Stimulated activated naive CD8-positive, alpha-beta T cell treated with anti-CD3 and anti-CD28 coated beads, Interleukin-15, Interleukin-2, amounts not matched to agents 100 ng/mL and 50 ng/mL, for 24 hours (primary cell): Measurements from ENCODE around the gene ITGA4.

Experiments used
- H3K27ac Mint-ChIP-seq: one replicate; pipeline ENCODE4 v1.8.0; 2021; ENCODE audit warnings: mild to moderate bottlenecking, mixed read lengths
- H3K27me3 Mint-ChIP-seq: one replicate; pipeline ENCODE4 v1.8.0; 2021; ENCODE audit warnings: mixed read lengths
- H3K36me3 Mint-ChIP-seq: one replicate; pipeline ENCODE4 v1.8.0; 2021; ENCODE audit warnings: low read depth, mixed read lengths
- H3K4me1 Mint-ChIP-seq: one replicate; pipeline ENCODE4 v1.8.0; 2021; ENCODE audit warnings: low read depth, mixed read lengths
- H3K4me3 Mint-ChIP-seq: one replicate; pipeline ENCODE4 v1.8.0; 2021; ENCODE audit warnings: mild to moderate bottlenecking, mixed read lengths
- H3K9me3 Mint-ChIP-seq: one replicate; pipeline ENCODE4 v1.8.0; 2021; ENCODE audit warnings: mixed read lengths

The ITGA4 gene

GRCh38 chr2:181516992-181517391, 59.8 kb downstream of the ITGA4 start:
- Mint-ChIP-seq H3K36me3 (peaks cover 72% of the 10 kb centered on the region), H3K4me3 (no peak overlapping the region), H3K27me3 (no peaks in the 10 kb centered on the region), H3K4me1 (peaks cover 31% of the 10 kb centered on the region), H3K27ac (no peak overlapping the region), H3K9me3 (no peaks in the 10 kb centered on the region)

- Mint-ChIP-seq H3K4me3 (no peak overlapping the region), H3K27ac (no peak overlapping the region), H3K9me3 (no peaks in the 10 kb centered on the region), H3K27me3 (no peaks in the 10 kb centered on the region), H3K4me1 (peaks cover 31% of the 10 kb centered on the region), H3K36me3 (peaks cover 72% of the 10 kb centered on the region)
Measured at GRCh38 chr2:181517685-181518301, 60.6 kb downstream of the ITGA4 start.

GRCh38 chr2:181520253-181520652, 63.1 kb downstream of the ITGA4 start:
- H3K27me3 Mint-ChIP-seq: no peaks in the 10 kb centered on the region
- H3K27ac Mint-ChIP-seq: no peak overlapping the region
- H3K36me3 Mint-ChIP-seq: peaks cover 66% of the 10 kb centered on the region
- H3K4me1 Mint-ChIP-seq: peaks cover 25% of the 10 kb centered on the region
- no peaks in the 10 kb centered on the region for H3K9me3 Mint-ChIP-seq
- H3K4me3 Mint-ChIP-seq: no peak overlapping the region

GRCh38 chr2:181523756-181524155, 66.6 kb downstream of the ITGA4 start:
- H3K36me3 Mint-ChIP-seq: peaks cover 66% of the 10 kb centered on the region
- no peaks in the 10 kb centered on the region for H3K9me3 Mint-ChIP-seq
- H3K4me3 Mint-ChIP-seq: no peak overlapping the region
- no peaks in the 10 kb centered on the region for H3K27me3 Mint-ChIP-seq
- H3K4me1 Mint-ChIP-seq: no peaks in the 10 kb centered on the region
- no peak overlapping the region for H3K27ac Mint-ChIP-seq

- H3K27me3 Mint-ChIP-seq: no peaks in the 10 kb centered on the region
- no peak overlapping the region for H3K4me3 Mint-ChIP-seq
- no peaks in the 10 kb centered on the region for H3K4me1 Mint-ChIP-seq
- no peaks in the 10 kb centered on the region for H3K9me3 Mint-ChIP-seq
- peaks cover 70% of the 10 kb centered on the region for H3K36me3 Mint-ChIP-seq
- H3K27ac Mint-ChIP-seq: no peak overlapping the region
Measured at GRCh38 chr2:181526014-181526413, 68.8 kb downstream of the ITGA4 start.

GRCh38 chr2:181527058-181527457, 69.9 kb downstream of the ITGA4 start:
- Mint-ChIP-seq H3K4me3 (no peak overlapping the region), H3K36me3 (peaks cover 72% of the 10 kb centered on the region)

GRCh38 chr2:181528441-181528840, 71.3 kb downstream of the ITGA4 start:
- H3K4me1 Mint-ChIP-seq: no peaks in the 10 kb centered on the region
- H3K4me3 Mint-ChIP-seq: no peak overlapping the region
- no peaks in the 10 kb centered on the region for H3K9me3 Mint-ChIP-seq
- H3K36me3 Mint-ChIP-seq: peaks cover 74% of the 10 kb centered on the region
- H3K27ac Mint-ChIP-seq: no peak overlapping the region
- no peaks in the 10 kb centered on the region for H3K27me3 Mint-ChIP-seq

More at GRCh38 chr2:181527058-181527457, 69.9 kb downstream of the ITGA4 start:
- Mint-ChIP-seq H3K9me3 (no peaks in the 10 kb centered on the region), H3K4me1 (no peaks in the 10 kb centered on the region), H3K27me3 (no peaks in the 10 kb centered on the region), H3K27ac (no peak overlapping the region)

- H3K27ac Mint-ChIP-seq: no peak overlapping the region
Measured at GRCh38 chr2:181536730-181537129, 79.5 kb downstream of the ITGA4 start.

GRCh38 chr2:181540421-181540820, 83.2 kb downstream of the ITGA4 start:
- no peaks in the 10 kb centered on the region for H3K4me1 Mint-ChIP-seq
- H3K36me3 Mint-ChIP-seq: peaks cover 51% of the 10 kb centered on the region
- H3K9me3 Mint-ChIP-seq: peaks cover 3% of the 10 kb centered on the region
- H3K27me3 Mint-ChIP-seq: no peaks in the 10 kb centered on the region
- no peak overlapping the region for H3K27ac Mint-ChIP-seq
- H3K4me3 Mint-ChIP-seq: no peak overlapping the region

More at GRCh38 chr2:181536730-181537129, 79.5 kb downstream of the ITGA4 start:
- peaks cover 83% of the 10 kb centered on the region for H3K36me3 Mint-ChIP-seq
- peaks cover 3% of the 10 kb centered on the region for H3K9me3 Mint-ChIP-seq
- H3K27me3 Mint-ChIP-seq: no peaks in the 10 kb centered on the region
- H3K4me3 Mint-ChIP-seq: no peak overlapping the region
- H3K4me1 Mint-ChIP-seq: no peaks in the 10 kb centered on the region

GRCh38 chr2:181542170-181542569, 85.0 kb downstream of the ITGA4 start:
- Mint-ChIP-seq H3K36me3 (peaks cover 40% of the 10 kb centered on the region), H3K9me3 (peaks cover 11% of the 10 kb centered on the region), H3K4me1 (no peaks in the 10 kb centered on the region), H3K4me3 (no peak overlapping the region), H3K27ac (no peak overlapping the region), H3K27me3 (no peaks in the 10 kb centered on the region)

- H3K36me3 Mint-ChIP-seq: peaks cover 4% of the 10 kb centered on the region
- H3K27me3 Mint-ChIP-seq: no peaks in the 10 kb centered on the region
- H3K27ac Mint-ChIP-seq: no peak overlapping the region
- peaks cover 8% of the 10 kb centered on the region for H3K9me3 Mint-ChIP-seq
- no peaks in the 10 kb centered on the region for H3K4me1 Mint-ChIP-seq
- no peak overlapping the region for H3K4me3 Mint-ChIP-seq
Measured at GRCh38 chr2:181546086-181546485, 88.9 kb downstream of the ITGA4 start.

GRCh38 chr2:181552808-181553207, 95.6 kb downstream of the ITGA4 start:
- Mint-ChIP-seq H3K27ac (no peak overlapping the region), H3K9me3 (no peaks in the 10 kb centered on the region), H3K27me3 (no peaks in the 10 kb centered on the region)

GRCh38 chr2:181553244-181553643, 96.1 kb downstream of the ITGA4 start:
- H3K4me3 Mint-ChIP-seq: no peak overlapping the region
- H3K9me3 Mint-ChIP-seq: no peaks in the 10 kb centered on the region
- H3K27me3 Mint-ChIP-seq: no peaks in the 10 kb centered on the region
- H3K4me1 Mint-ChIP-seq: no peaks in the 10 kb centered on the region
- H3K27ac Mint-ChIP-seq: no peak overlapping the region
- peaks cover 4% of the 10 kb centered on the region for H3K36me3 Mint-ChIP-seq

More at GRCh38 chr2:181552808-181553207, 95.6 kb downstream of the ITGA4 start:
- Mint-ChIP-seq H3K36me3 (peaks cover 4% of the 10 kb centered on the region), H3K4me3 (no peak overlapping the region), H3K4me1 (no peaks in the 10 kb centered on the region)

GRCh38 chr2:181554061-181554830, 97.1 kb downstream of the ITGA4 start:
- H3K27me3 Mint-ChIP-seq: no peaks in the 10 kb centered on the region
- no peaks in the 10 kb centered on the region for H3K9me3 Mint-ChIP-seq

GRCh38 chr2:181558371-181558770, 101.2 kb downstream of the ITGA4 start:
- Mint-ChIP-seq H3K36me3 (peaks cover 4% of the 10 kb centered on the region), H3K27ac (no peak overlapping the region), H3K4me1 (no peaks in the 10 kb centered on the region), H3K9me3 (no peaks in the 10 kb centered on the region), H3K4me3 (no peak overlapping the region), H3K27me3 (no peaks in the 10 kb centered on the region)

More at GRCh38 chr2:181554061-181554830, 97.1 kb downstream of the ITGA4 start:
- no peak overlapping the region for H3K27ac Mint-ChIP-seq
- H3K4me1 Mint-ChIP-seq: no peaks in the 10 kb centered on the region
- H3K4me3 Mint-ChIP-seq: no peak overlapping the region
- peaks cover 4% of the 10 kb centered on the region for H3K36me3 Mint-ChIP-seq
